Transverse colon (tissue), 4 donors: ENCODE measurements around the gene SIMC1.

Experiments used
- CTCF ChIP-seq, 5 experiments: fragments of 200-600 bp in 3 of 5; fragments of 450-650 bp in 2 of 5; sonication (generic) in 3 of 5; IDR thresholded peaks; 1 replicate in 2 of 5; 2 replicates in 3 of 5; pipeline ENCODE4 v1.5.1; 2016 to 2017; ENCODE audit warnings: antibody characterized with exemption in 5 of 5, inconsistent platforms in 3 of 5, mild to moderate bottlenecking in 2 of 5, moderate library complexity in 1 of 5
- POLR2A ChIP-seq: fragments of 450-650 bp; IDR thresholded peaks from one replicate; pipeline ENCODE4 v1.6.1; 2016; ENCODE audit warnings: antibody characterized with exemption, mild to moderate bottlenecking, moderate library complexity
- POLR2AphosphoS5 ChIP-seq, 3 donors: sonication (generic); formaldehyde crosslinking; IDR thresholded peaks; one replicate each; pipeline ENCODE4 v1.6.1; 2016; ENCODE audit warnings: antibody characterized with exemption in 3 of 3

- TF ChIP-seq CTCF (IDR thresholded peaks at IDR 0.05): no peak
- no peak for TF ChIP-seq POLR2A
- TF ChIP-seq POLR2AphosphoS5 (IDR thresholded peaks at IDR 0.05): no peak
Observed at GRCh38 chr5:176201811-176202210, 36.4 kb upstream of the SIMC1 start.
